ENCODE data around the gene RHBG.

DNA sequence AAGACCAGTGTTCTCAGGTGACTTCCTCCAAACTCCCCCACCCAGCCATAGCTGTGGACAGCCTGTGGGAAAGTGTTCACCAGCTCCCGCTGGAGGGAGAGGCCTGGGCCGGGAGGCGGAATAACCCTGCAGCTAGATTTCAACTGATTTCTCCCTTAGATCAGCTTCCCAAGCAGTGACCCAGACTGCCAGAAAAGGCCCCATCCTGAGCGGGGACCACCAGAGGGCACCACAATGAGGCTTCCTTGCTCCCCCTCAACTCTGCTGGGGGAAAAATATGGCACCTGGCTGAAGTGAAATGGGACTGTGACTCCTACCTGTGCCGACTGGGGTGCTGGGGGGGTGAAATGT lies 50.8 kb downstream of the RHBG start:
- TF ChIP-seq, protein P1, sequence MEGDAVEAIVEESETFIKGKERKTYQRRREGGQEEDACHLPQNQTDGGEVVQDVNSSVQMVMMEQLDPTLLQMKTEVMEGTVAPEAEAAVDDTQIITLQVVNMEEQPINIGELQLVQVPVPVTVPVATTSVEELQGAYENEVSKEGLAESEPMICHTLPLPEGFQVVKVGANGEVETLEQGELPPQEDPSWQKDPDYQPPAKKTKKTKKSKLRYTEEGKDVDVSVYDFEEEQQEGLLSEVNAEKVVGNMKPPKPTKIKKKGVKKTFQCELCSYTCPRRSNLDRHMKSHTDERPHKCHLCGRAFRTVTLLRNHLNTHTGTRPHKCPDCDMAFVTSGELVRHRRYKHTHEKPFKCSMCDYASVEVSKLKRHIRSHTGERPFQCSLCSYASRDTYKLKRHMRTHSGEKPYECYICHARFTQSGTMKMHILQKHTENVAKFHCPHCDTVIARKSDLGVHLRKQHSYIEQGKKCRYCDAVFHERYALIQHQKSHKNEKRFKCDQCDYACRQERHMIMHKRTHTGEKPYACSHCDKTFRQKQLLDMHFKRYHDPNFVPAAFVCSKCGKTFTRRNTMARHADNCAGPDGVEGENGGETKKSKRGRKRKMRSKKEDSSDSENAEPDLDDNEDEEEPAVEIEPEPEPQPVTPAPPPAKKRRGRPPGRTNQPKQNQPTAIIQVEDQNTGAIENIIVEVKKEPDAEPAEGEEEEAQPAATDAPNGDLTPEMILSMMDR (IDR thresholded peaks at IDR 0.05 in 4 of 5, conservative IDR thresholded peaks at IDR 0.05 in 1 of 5), result no peak
- no peak for TF ChIP-seq POLR2A (IDR thresholded peaks at IDR 0.05)

Data from gastrocnemius medialis (tissue), 4 donors.